Measurements from ENCODE around the gene PNPLA4. TPM values are rescaled to one million over a fixed set of nuclear protein-coding genes. Genes with fewer than 3 reads are reported as not detected.
A peak's percentile ranks its signal among the peaks of the same experiment; 100 is the strongest.

PNPLA4 gene
- total RNA-seq (2014; rRNA removed; shearing (Covaris generic)) = 3.2 and 3.4 TPM in 2 replicates

GRCh38 chrX:7927259-7928167 is at the start of gene PNPLA4:
Gene PNPLA4 (minus strand): TSS chrX:7927413. CDS start chrX:7926119, 1,294 bp downstream.
- peak; percentile 38 for DNase-seq (ENCODE audit: low read depth)

GRCh38 chrX:7972586-7972985 is 45.4 kb upstream of the PNPLA4 start:
- DNase-seq (ENCODE audit: low read depth) = no peak

GRCh38 chrX:7970428-7970827 is 43.2 kb upstream of the PNPLA4 start:
- no peak for DNase-seq (ENCODE audit: low read depth)

GRCh38 chrX:7965436-7965835 is 38.2 kb upstream of the PNPLA4 start:
- no peak for DNase-seq (ENCODE audit: low read depth)

GRCh38 chrX:7960246-7960645 is 33.0 kb upstream of the PNPLA4 start:
- no peak for DNase-seq (ENCODE audit: low read depth)

- DNase-seq (ENCODE audit: low read depth) = no peak
Observed at GRCh38 chrX:7953446-7953845, 26.2 kb upstream of the PNPLA4 start.

- DNase-seq (ENCODE audit: low read depth) = no peak
Observed at GRCh38 chrX:7950865-7951264, 23.7 kb upstream of the PNPLA4 start.

GRCh38 chrX:7948483-7948882 is 21.3 kb upstream of the PNPLA4 start:
- DNase-seq (ENCODE audit: low read depth) = no peak

- DNase-seq (ENCODE audit: low read depth) = no peak
Observed at GRCh38 chrX:7946960-7947359, 19.7 kb upstream of the PNPLA4 start.

GRCh38 chrX:7943600-7944245 is 16.5 kb upstream of the PNPLA4 start:
- no peak for DNase-seq (ENCODE audit: low read depth)

- peak; percentile 1 for DNase-seq (ENCODE audit: low read depth)
Observed at GRCh38 chrX:7941390-7942042, 14.3 kb upstream of the PNPLA4 start.

- no peak for DNase-seq (ENCODE audit: low read depth)
Observed at GRCh38 chrX:7934026-7934425, 6.8 kb upstream of the PNPLA4 start.

- no peak for DNase-seq (ENCODE audit: low read depth)
Observed at GRCh38 chrX:7926914-7927258, 327 bp downstream of the PNPLA4 start.

GRCh38 chrX:7926501-7926900 is 712 bp downstream of the PNPLA4 start:
- DNase-seq (ENCODE audit: low read depth) = no peak

- DNase-seq (ENCODE audit: low read depth) = peak; percentile 39
Observed at GRCh38 chrX:7925867-7926472, 1.2 kb downstream of the PNPLA4 start.

GRCh38 chrX:7921750-7922149 is 5.5 kb downstream of the PNPLA4 start:
- DNase-seq (ENCODE audit: low read depth) = no peak

GRCh38 chrX:7908821-7909220 is 18.4 kb downstream of the PNPLA4 start:
- no peak for DNase-seq (ENCODE audit: low read depth)

- DNase-seq (ENCODE audit: low read depth) = no peak
Observed at GRCh38 chrX:7904562-7904961, 22.7 kb downstream of the PNPLA4 start.

- DNase-seq (ENCODE audit: low read depth) = no peak
Observed at GRCh38 chrX:7891928-7892327, 35.3 kb downstream of the PNPLA4 start.

GRCh38 chrX:7889680-7890079 is 37.5 kb downstream of the PNPLA4 start:
- peak; percentile 0 for DNase-seq (ENCODE audit: low read depth)

GRCh38 chrX:7889135-7889534 is 38.1 kb downstream of the PNPLA4 start:
- DNase-seq (ENCODE audit: low read depth) = peak; percentile 2

GRCh38 chrX:7876957-7877356 is 50.3 kb downstream of the PNPLA4 start:
- DNase-seq (ENCODE audit: low read depth) = no peak
